RWPE1 (cell line): Measurements from ENCODE around the gene TOM1L1.

Source experiments
- CTCF ChIA-PET: fragments of 350-600 bp; sonication (Branson Sonifier 250); formaldehyde crosslinking; extraction: SDS; loops from one replicate; lab custom pipeline; 2021; lab: Yijun Ruan, JAX
- POLR2A ChIA-PET: fragments of 400-600 bp; formaldehyde crosslinking; extraction: SDS; loops from one replicate; lab custom pipeline; 2020; ENCODE audit warnings: antibody characterized with exemption; ENCODE audit not compliant: low non-redundant PET; lab: Yijun Ruan, JAX
- DNase-seq: peaks from one replicate; pipeline ENCODE4 v3.0.0; 2012; ENCODE audit warnings: low spot score
- H3K27ac ChIP-seq: fragments of 450-650 bp; 2 replicates; pipeline ENCODE4 v1.5.1; 2017
- TF ChIP-seq, protein P1 (sequence below): fragments of 450-650 bp; conservative IDR thresholded peaks from 2 replicates; pipeline ENCODE4 v1.5.1; 2017; ENCODE audit warnings: low read depth, mild to moderate bottlenecking

TOM1L1 gene

DNA sequence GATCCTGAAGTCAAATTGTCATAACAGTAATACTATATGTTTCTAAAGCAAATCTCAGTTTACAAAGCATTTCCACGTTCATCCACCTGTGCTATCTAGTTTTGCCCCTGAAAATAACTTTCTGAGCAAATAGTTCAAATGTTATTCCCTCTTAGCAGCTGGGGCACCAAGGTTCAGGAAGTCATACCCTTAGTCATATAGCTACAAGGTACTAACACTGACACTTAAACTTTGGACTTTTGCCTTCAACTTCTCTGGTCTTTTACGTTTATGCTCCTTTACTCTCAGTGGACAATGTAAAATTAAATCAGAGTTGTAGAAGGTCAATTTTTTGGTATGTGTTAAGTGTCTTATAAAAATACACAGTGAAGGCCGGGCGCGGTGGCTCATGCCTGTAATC lies 34.8 kb downstream of the TOM1L1 start:
- TF ChIP-seq, protein P1, sequence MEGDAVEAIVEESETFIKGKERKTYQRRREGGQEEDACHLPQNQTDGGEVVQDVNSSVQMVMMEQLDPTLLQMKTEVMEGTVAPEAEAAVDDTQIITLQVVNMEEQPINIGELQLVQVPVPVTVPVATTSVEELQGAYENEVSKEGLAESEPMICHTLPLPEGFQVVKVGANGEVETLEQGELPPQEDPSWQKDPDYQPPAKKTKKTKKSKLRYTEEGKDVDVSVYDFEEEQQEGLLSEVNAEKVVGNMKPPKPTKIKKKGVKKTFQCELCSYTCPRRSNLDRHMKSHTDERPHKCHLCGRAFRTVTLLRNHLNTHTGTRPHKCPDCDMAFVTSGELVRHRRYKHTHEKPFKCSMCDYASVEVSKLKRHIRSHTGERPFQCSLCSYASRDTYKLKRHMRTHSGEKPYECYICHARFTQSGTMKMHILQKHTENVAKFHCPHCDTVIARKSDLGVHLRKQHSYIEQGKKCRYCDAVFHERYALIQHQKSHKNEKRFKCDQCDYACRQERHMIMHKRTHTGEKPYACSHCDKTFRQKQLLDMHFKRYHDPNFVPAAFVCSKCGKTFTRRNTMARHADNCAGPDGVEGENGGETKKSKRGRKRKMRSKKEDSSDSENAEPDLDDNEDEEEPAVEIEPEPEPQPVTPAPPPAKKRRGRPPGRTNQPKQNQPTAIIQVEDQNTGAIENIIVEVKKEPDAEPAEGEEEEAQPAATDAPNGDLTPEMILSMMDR = no peak
- POLR2A ChIA-PET = no interaction called here
- no peak overlapping the region for H3K27ac ChIP-seq

DNA sequence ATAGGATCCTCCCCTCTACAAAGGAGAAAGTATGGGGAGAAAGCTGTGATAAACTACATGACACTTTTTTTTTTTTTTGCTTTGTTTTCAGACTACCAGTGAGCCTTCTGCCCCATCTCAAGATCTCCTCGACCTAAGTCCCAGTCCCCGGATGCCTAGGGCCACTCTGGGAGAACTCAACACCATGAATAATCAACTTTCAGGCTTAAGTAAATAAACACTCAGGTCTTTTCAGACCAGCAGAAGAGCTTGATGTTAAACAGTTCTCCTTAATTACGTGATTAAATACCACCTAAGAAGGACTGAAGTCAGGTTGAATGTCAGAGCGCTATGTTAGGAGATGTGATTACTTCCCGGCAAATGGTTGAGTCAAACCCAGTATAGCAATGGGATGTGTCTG lies 36.4 kb downstream of the TOM1L1 start:
- CTCF ChIA-PET = no interaction called here
- POLR2A ChIA-PET = no interaction called here
- no peak overlapping the region for H3K27ac ChIP-seq
- no peak for DNase-seq
- TF ChIP-seq, protein P1 = no peak

More for the DNA sequence above, 34.8 kb downstream of the TOM1L1 start:
- DNase-seq = no peak
- CTCF ChIA-PET = no interaction called here

DNA sequence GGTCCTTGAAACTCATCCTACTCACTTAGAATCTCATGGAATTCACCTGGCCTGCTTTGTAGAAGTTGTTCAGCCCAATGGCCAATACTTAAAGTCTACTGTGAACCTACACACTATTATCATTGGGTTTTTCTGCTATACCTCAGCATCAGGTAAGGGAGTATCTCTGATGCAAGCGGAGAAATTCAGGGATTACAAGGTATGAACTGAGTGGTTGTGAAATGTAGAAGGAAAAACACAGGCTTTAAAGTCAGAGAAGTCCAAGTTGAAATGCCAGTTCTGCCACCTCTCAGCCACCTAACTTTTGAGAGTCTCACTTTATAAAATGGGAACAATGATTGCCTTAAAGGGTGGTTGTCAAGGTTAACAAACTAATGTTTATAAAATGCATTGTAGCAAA lies 36.8 kb downstream of the TOM1L1 start:
- TF ChIP-seq, protein P1 = no peak
- no peak for DNase-seq
- POLR2A ChIA-PET = no interaction called here
- CTCF ChIA-PET = no interaction called here
- H3K27ac ChIP-seq = no peak overlapping the region

DNA sequence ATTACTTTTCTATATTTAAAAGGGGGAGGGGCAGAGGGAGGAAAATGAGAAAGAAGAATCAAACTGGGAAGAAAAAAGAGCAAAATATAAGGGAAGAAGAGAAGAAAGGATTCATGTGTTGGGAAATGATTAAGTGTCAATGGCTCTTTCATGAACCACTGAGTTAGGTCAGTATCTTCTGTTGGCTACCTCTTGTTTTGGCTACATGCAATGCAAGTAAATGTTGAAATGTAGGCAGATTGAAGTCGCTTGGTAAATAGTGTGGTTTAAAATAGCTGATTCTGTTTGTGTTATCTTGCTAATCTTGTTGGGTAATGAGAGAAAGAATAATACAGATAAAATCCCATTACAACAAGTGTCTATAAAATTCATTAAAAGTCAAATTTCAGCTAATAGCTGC lies 40.6 kb downstream of the TOM1L1 start:
- ChIA-PET CTCF (no interaction called here), POLR2A (no interaction called here)
- TF ChIP-seq, protein P1 = no peak
- DNase-seq = no peak
- H3K27ac ChIP-seq = no peak overlapping the region

DNA sequence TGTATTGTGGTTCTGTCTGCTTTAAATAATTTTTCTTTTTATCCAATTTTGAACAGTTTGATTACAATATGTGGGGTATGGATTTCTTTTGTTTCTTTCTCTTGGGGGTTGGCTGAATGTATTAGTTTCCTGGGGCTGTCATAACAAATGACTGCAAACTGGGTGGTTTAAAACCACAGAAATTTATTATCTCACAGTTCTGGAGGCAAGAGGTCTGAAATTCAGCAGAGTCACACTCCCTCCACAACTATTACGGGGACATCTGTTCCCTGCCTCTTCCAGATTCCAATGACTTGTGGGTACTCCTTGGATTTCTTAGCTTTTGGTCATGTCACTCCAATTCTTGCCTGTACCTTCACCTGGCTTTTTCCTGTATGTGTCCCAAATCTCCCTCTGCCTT lies 44.1 kb downstream of the TOM1L1 start:
- ChIA-PET CTCF (no interaction called here), POLR2A (no interaction called here)
- TF ChIP-seq, protein P1 = no peak
- H3K27ac ChIP-seq = no peak overlapping the region
- DNase-seq = no peak

DNA sequence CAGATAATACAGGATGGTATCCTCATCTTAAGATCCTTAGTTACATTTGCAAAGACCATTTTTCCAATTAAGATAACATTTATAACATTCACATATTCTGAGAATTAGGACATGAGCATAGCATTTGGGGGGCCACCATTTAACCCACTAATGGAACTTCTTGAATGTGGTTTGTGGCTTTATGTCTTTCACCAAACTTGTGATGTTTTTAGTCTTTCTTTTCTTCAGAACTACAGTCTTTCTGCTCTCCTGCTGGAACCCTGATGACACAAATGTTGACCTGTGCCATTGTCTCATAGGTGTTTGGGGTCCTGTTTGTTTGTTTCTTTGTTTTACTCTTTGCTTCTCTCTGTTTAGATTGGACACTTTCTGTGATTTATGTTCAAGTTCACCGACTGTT lies 44.6 kb downstream of the TOM1L1 start:
- CTCF ChIA-PET = no interaction called here
- DNase-seq = no peak
- H3K27ac ChIP-seq = no peak overlapping the region
- TF ChIP-seq, protein P1 = no peak
- POLR2A ChIA-PET = no interaction called here

- no peak overlapping the region for H3K27ac ChIP-seq
- DNase-seq = no peak
- CTCF ChIA-PET = no interaction called here
- TF ChIP-seq, protein P1 = no peak
- POLR2A ChIA-PET = no interaction called here
These were observed 45.0 kb downstream of the TOM1L1 start for GRCh38 chr17:54945671-54946070.
